ENCODE measurements around the gene PRMT9. TPM values are rescaled to one million over a fixed set of nuclear protein-coding genes. Genes with fewer than 3 reads are reported as not detected.

Gene PRMT9
- total and polyA plus RNA-seq, 2 of the 13 experiments (the other 11 are each of a cell fraction or from before 2014, with no cell fraction given): 4.0 to 9.7 TPM

- ATAC-seq (no peak), FAIRE-seq (no peak), DNase-seq (ENCODE audit: low spot score) (no peak)
- no peaks in the 10 kb centered on the region for H3K9me3 ChIP-seq (ENCODE audit: low read length)
- peaks cover 3 to 11% of the 10 kb centered on the region in 2 experiments; a peak in 3 of 5 replicates for H3K36me3 ChIP-seq (replicated peaks in 1 of 2; ENCODE audit: control insufficient read depth in 1 of 2, insufficient read depth in 2 of 2, low read length in 2 of 2)
- H3K27ac ChIP-seq (ENCODE audit: extremely low read length, insufficient read depth, low read length): peak overlapping the region; percentile 79
- H2AFZ ChIP-seq (ENCODE audit: low read length): peak overlapping the region; percentile 78
- peak overlapping the region; percentile 93 for H3K4me2 ChIP-seq (ENCODE audit: low read depth, low read length)
- H4K20me1 ChIP-seq (ENCODE audit: insufficient read depth, low read length): no peaks in the 10 kb centered on the region
- ChIA-PET POLR2A (interaction anchor here (0.8 to 2.6 kb wide), 2 partner anchors 45 to 65 kb away, joined by 3 to 29 read pairs; partner anchors contain the start of gene TMEM184C), CTCF (ENCODE audit: low intra/inter-chr PET ratio, low total read pairs) (interaction anchor here (2.3 kb wide), 1 partner anchor 184 kb away, joined by 7 read pairs; no protein-coding TSS in a partner anchor)
- peak; percentile 42; the same call in 1 of the 2 replicates for TF ChIP-seq ZNF281 (CRISPR knock-in tag; IDR thresholded peaks at IDR 0.05; ENCODE audit: borderline replicate concordance)
- no peak for TF ChIP-seq RFXANK (CRISPR knock-in tag; IDR thresholded peaks at IDR 0.05)
- TF ChIP-seq MAFK (conservative IDR thresholded peaks at IDR 0.05 in 1 of 2, IDR thresholded peaks at IDR 0.05 in 1 of 2; ENCODE audit: low read length in 2 of 2): peak; percentile 64 to 73
- peak overlapping the region; percentile 63 to 91 (median 66); a peak in 5 of 6 replicates for H3K4me3 ChIP-seq (replicated peaks in 1 of 3; ENCODE audit: insufficient read depth in 1 of 3, low read depth in 2 of 3, low read length in 3 of 3)
- H3K4me1 ChIP-seq (ENCODE audit: insufficient read depth, low read length): peaks cover 11% of the 10 kb centered on the region
- in situ Hi-C loops (cut with HindIII; ENCODE audit: extremely low pct_ligation_motif_present, low pct_unique_long_range_greater_than_20kb): no loop called here
- H3K9ac ChIP-seq (ENCODE audit: insufficient read depth, low read depth, low read length): peak overlapping the region; percentile 89
- H3K79me2 ChIP-seq (ENCODE audit: insufficient read depth, low read length): peaks cover 14% of the 10 kb centered on the region
- 16% methylated on average over 3 of the region's 3 CpGs for WGBS (ENCODE audit: low lambda C conversion rate)
- H3K27me3 ChIP-seq (ENCODE audit: control insufficient read depth in 1 of 2, insufficient read depth in 2 of 2, low read length in 2 of 2): no peaks in the 10 kb centered on the region; a peak in 1 of 5 replicates
- BruUV-seq (replicated peaks): no TSS peak
- intact Hi-C loops (cut with micrococcal nuclease; ENCODE audit: unreplicated experiment): loop anchor here (5.0 kb wide), 1 partner anchor 65 kb away; the partner anchor contains the start of gene TMEM184C
Observed at GRCh38 chr4:147682755-147683154, 1.2 kb downstream of the PRMT9 start.

All from HepG2 (cell line).